HL-60/S4 treated with retinoic acid at 250 ng/mL for 4 days and 3 days (cell line): ENCODE results near the gene SP6.

Experiments
- in situ Hi-C: fragments of 300-500 bp; cut with MboI; formaldehyde crosslinking; loops from 2 replicates; pipeline ENCODE4 v1.7.0; 2022; ENCODE audit warnings: low sequenced_read_pairs

SP6 gene

GRCh38 chr17:47879776-47880454, 29.0 kb upstream of the SP6 start:
- in situ Hi-C loops, result no loop called here

- in situ Hi-C loops, result no loop called here
Measured at GRCh38 chr17:47879028-47879585, 28.1 kb upstream of the SP6 start.

DNA sequence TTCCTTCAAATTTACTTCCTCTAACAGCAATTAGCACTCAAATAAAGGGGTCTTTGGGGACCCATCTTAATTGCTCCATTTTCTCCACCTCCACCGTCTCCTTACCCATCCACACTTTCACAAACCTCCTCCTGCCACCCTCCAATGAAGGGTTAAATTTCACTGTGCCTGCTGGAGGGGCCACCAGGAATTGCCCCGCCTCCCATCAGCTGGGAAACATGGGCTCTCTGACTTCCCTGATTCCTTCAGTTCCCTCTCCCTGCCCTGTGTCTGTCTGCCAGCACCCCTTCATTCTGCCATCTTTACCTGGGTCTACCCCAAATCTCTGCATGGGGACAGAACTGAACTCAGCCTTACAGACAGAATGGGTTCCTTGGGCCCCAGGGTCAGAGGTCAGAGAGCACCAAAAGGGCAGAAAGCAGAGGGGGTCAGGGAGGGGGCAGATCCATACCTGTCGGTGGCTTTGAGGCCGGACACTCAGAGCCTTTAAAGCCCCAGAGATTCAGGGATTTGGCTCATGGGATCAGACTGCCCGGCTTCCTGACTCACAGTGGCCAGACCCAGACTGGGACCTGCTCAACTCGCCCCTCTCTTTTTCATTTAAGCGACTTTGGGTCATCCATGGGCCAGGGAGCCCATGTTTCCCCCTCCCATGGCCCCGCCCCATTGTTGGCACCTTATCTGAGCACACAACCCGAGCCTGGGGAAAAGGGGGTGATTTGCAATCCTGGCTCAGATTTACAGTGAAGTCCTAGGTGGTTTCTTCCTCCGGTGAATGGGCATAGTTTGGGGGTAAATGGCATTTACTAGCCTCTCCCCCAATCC, 27.5 kb upstream of the SP6 start:
- in situ Hi-C loops, result no loop called here

DNA sequence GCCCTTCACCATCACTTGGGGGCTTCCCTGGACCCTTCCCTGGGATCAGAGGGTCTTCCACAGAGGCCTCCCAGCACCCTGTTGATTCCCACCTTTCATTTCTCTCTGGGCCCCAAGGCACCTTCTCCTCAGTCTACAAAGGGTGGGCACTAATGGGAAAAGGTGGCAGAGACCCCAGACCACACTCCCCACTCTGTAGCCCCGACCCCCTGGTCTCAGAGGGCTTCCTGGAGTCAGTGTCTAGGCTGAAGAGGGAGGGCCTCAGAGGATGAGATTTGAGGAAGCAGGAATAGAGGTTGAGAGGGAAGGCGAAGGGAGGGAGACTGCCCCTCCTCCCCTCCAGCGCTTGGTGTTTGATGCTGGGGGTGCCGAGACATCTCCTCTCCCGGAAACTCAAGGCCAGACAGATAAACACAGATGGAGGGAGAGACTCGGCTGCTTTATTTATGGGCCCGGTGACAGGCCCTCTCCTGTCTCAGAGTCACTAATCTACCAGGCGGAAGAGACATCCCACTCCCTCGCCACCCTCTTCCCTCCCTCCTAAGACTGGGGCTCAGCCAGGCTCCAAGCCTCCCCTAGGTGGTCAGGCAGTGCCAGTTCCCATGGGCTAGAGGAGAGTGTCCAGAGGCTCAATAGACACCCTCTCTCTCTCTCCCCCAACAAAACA, 26.5 kb upstream of the SP6 start:
- in situ Hi-C loops, result no loop called here

DNA sequence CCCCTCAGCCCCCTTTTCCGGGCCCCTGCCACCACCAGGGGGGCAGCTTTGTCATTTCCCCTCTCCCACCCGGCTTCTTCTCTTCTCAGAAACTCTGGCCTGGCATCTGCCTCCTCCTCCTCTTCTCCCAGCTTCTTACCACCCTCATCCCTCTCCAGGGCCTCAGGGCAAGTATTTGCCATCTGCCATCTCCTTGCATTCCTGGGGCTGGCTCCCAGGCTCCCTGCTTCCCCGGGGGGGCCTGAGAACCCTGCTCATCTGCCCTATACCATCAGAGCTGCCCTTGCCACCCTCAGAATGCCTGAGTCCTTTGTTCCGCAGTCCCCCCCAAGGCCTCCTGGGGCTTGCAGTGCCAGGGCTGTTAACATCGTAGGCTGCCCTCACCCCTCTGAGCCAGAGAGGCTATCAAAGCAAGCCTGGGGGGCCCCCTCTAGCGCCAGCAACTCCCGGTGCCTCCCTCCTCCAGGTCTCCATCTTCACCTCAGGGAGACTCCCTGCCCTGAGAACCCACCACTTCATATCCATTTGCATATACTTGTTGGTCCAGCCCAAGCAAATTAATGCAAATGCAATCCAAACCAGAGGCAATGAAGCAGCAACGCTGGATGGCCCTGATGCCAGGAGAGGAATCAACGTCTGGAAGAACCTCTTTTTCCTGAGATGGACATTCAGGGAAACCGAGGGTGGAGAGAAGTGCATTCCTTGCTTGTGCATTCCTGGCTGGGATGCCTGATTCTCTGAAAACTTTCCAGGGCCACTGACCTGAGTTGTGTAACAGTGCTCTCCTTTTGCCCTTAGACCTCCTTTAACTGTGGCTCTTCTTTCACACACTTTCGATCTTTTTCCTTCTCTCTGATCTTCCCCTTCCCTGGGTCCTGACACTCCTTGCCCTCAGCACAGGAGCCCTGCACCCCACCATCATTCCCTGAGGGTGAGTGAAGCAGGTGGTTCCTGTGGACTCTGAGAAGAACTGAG, 24.3 kb upstream of the SP6 start:
- in situ Hi-C loops, result no loop called here

GRCh38 chr17:47873200-47874090, 22.5 kb upstream of the SP6 start:
- in situ Hi-C loops, result no loop called here

GRCh38 chr17:47872651-47873161, 21.7 kb upstream of the SP6 start:
- in situ Hi-C loops, result no loop called here

DNA sequence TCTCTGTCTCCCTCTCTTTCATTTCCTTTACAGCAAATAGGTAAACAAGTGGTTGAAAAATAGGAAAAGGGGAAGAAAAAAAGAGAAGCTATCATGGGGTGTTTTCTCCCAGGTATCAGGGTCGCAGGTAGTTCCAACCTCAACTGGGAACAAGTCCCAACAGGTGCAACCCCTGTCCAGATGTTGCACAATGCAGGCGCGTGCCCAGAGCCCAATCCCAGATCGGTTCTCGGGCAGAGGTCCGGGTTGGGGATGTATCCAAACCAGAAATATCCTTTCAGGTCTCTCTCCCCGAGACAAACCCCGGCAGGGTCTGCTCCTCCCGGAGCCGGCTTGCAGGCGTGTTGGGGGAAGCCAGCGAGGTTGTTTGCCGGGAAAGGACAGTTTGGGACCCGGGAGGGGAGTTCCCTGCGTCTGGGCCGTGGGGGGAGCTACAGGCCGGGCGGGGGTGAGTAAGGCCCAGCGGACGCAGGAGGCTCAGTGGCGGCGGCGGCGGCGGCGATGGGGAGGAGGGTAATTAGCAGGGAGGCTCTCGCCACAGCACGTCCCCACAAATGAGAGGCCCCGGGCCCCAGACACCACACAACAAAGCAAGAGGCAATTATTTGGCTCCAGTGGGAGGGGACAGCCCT, 21.2 kb upstream of the SP6 start:
- in situ Hi-C loops, result no loop called here

GRCh38 chr17:47871048-47871447, 20.1 kb upstream of the SP6 start:
- in situ Hi-C loops, result no loop called here

DNA sequence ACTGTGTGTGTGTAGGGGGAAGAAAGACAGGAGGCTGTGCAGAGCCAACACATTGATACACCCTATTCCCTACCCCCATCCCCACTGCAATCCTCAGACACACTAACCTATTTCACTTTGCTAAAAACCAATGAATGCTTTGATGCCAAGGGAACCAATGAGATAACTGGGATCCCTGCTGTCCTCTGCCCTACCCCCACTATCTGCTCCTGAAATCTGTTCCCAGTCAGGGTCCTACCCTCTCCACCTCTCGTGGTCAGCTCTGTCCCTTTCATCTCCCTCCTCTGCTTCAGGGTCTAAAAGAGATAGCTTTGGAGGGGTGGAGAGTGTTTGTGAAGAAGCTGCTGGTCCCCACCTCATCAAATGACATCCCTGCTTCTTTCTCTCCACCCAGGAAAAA, 19.1 kb upstream of the SP6 start:
- in situ Hi-C loops, result no loop called here

- in situ Hi-C loops, result no loop called here
Measured at GRCh38 chr17:47869114-47869513, 18.2 kb upstream of the SP6 start.

DNA sequence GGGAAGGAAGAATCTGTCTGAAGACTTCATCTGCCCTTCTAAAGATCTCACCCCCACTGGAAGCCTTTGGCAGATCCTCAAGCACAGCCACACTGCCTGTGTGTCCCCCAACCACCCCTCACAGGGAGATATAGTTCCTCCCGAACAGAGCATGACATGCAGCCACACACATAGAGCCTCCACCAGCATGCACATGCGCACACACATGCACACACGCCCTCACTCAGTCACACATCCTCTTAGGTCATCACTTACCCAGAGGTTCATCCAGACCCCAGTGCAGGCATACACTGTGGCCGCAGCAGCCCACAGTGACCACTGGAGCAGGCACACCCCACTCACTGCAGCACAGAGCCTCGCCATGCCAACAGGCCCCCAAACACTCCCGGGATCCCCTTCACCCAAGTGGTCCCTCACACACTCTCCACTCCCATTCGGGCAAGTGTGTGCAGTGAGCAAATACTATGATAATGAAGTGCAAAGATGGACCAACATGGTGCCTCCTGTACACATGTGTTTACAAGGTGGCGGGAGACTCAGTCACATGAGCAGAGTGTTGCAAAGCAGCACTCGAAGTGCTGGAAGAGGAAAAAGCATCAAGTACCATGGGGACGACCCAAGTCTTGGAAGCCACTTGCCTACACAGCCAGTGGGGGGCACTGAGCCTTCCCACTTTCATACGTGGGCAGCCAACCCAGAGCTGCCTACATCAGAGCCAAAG, 17.0 kb upstream of the SP6 start:
- in situ Hi-C loops, result no loop called here

DNA sequence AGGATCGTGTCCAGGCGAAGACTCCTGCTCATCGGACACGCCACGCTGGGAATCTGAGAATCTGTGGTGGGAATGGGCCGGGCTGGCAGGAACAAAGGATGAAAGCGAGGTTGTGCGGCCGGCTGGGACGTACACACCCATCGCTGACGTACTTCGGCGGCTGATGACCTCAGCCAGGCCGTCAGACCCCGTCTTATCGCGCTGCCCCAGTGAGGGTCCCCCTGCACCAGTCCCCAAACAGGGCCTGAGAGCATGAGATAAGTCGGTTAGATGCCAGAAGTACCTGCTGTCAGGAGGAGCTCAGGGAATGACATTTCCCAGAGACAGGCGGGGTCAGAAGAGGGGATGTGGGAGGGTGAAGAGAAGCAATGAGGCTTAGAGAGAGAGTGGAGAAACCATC, 16.0 kb upstream of the SP6 start:
- in situ Hi-C loops, result no loop called here

- in situ Hi-C loops, result no loop called here
Measured at GRCh38 chr17:47864791-47865216, 13.8 kb upstream of the SP6 start.

GRCh38 chr17:47862621-47863440, 11.9 kb upstream of the SP6 start:
- in situ Hi-C loops, result no loop called here

DNA sequence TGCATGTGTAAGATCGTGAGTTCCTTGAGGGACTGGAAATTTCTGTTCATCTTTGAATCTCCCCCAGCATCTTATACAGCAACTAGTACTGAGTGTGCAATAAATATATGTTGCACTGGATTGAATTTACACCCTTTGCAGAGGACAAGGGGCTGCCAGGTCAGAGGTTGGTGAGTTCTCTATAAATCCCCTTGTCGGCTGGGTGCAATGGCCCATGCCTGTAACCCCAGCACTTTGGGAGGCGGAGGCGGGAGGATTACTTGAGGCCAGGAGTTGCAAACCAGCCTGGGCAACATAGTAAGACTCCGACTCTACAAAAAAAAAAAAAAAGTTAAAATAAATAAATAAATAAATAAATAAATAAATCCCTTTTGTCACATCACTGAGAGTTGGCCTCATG, 9.4 kb upstream of the SP6 start:
- in situ Hi-C loops, result no loop called here
